NCI-H187 (cell line): ENCODE measurements around the gene SLC16A7.

Experiments
- DNase-seq, 2 experiments: peaks; one replicate each; lab custom pipeline; 2025; lab: John Stamatoyannopoulos, UW

The SLC16A7 gene

GRCh38 chr12:59624732-59625460, 29.1 kb downstream of the SLC16A7 start:
- no peak for DNase-seq

GRCh38 chr12:59626382-59626781, 30.6 kb downstream of the SLC16A7 start:
- DNase-seq: no peak

GRCh38 chr12:59627582-59627981, 31.8 kb downstream of the SLC16A7 start:
- no peak for DNase-seq

- DNase-seq: no peak
Observed at GRCh38 chr12:59629890-59630289, 34.1 kb downstream of the SLC16A7 start.

- DNase-seq: no peak
Observed at GRCh38 chr12:59632408-59632807, 36.6 kb downstream of the SLC16A7 start.

GRCh38 chr12:59634254-59634653, 38.4 kb downstream of the SLC16A7 start:
- DNase-seq: no peak

- no peak for DNase-seq
Observed at GRCh38 chr12:59636945-59637691, 41.3 kb downstream of the SLC16A7 start.

GRCh38 chr12:59637692-59638070, 41.9 kb downstream of the SLC16A7 start:
- no peak for DNase-seq

- no peak for DNase-seq
Observed at GRCh38 chr12:59643550-59643949, 47.7 kb downstream of the SLC16A7 start.

GRCh38 chr12:59645242-59645641, 49.4 kb downstream of the SLC16A7 start:
- DNase-seq: no peak

- no peak for DNase-seq
Observed at GRCh38 chr12:59646636-59647035, 50.8 kb downstream of the SLC16A7 start.

GRCh38 chr12:59649203-59649602, 53.4 kb downstream of the SLC16A7 start:
- DNase-seq: no peak

GRCh38 chr12:59650588-59651228, 54.9 kb downstream of the SLC16A7 start:
- DNase-seq: no peak

- DNase-seq: no peak
Observed at GRCh38 chr12:59651229-59651920, 55.5 kb downstream of the SLC16A7 start.

GRCh38 chr12:59652130-59652529, 56.3 kb downstream of the SLC16A7 start:
- DNase-seq: no peak

- DNase-seq: no peak
Observed at GRCh38 chr12:59654061-59654460, 58.2 kb downstream of the SLC16A7 start.

- DNase-seq: no peak
Observed at GRCh38 chr12:59657266-59657665, 61.4 kb downstream of the SLC16A7 start.

- DNase-seq: no peak
Observed at GRCh38 chr12:59657711-59658110, 61.9 kb downstream of the SLC16A7 start.

GRCh38 chr12:59660148-59660547, 64.3 kb downstream of the SLC16A7 start:
- no peak for DNase-seq

- no peak for DNase-seq
Observed at GRCh38 chr12:59660921-59661597, 65.2 kb downstream of the SLC16A7 start.

- DNase-seq: no peak
Observed at GRCh38 chr12:59664495-59664894, 68.7 kb downstream of the SLC16A7 start.

GRCh38 chr12:59665701-59666100, 69.9 kb downstream of the SLC16A7 start:
- DNase-seq: no peak
